Right ventricle myocardium inferior (tissue), 1 donor: ENCODE data around the gene RCCD1. TPM values are rescaled to one million over a fixed set of nuclear protein-coding genes. Genes with fewer than 3 reads are reported as not detected.

ENCODE experiments used
- ATAC-seq: fragments of 200-7000 bp; cut with Tn5 transposase; one replicate; pipeline ENCODE4 v1.9.1; 2020; ENCODE audit warnings: mild to moderate bottlenecking, moderate library complexity
- DNase-seq: peaks from one replicate; pipeline ENCODE4 v3.0.0; 2021; ENCODE audit errors: missing footprints
- intact Hi-C: fragments of 100-400 bp; cut with DNase I; formaldehyde crosslinking; loops from one replicate; pipeline ENCODE4 v1.11.0; 2022
- total RNA-seq: library from RNA; stranded (reverse); fragmentation: NEBNext Ultra II Directional; extraction: Animal tissue kit (Norgen Biotek cat#: 25700); gene quantifications from one replicate; pipeline ENCODE4 v1.2.1, GENCODE V29; 2021
- donor health status: DM: no; HTN: yes; CAD: no; lungs with severe emphysema.

RCCD1 gene
- total RNA-seq, 1 donor from 2014 or later: 9.0 TPM

GRCh38 chr15:90987561-90988141 is 33.0 kb downstream of the RCCD1 start:
- ATAC-seq (no peak), DNase-seq (no peak)
- intact Hi-C loops: no loop called here

- DNase-seq (no peak), ATAC-seq (no peak)
- intact Hi-C loops: no loop called here
Observed at GRCh38 chr15:90988296-90988695, 33.6 kb downstream of the RCCD1 start.

- ATAC-seq (no peak), DNase-seq (no peak)
- intact Hi-C loops: no loop called here
Observed at GRCh38 chr15:90989040-90989768, 34.5 kb downstream of the RCCD1 start.

GRCh38 chr15:90990446-90990845 is 35.8 kb downstream of the RCCD1 start:
- DNase-seq: no peak
- intact Hi-C loops: loop anchor here (5.0 kb wide), 1 partner anchor 33 kb away; no protein-coding TSS in a partner anchor
- ATAC-seq: no peak

- intact Hi-C loops: loop anchor here (5.0 kb wide), 1 partner anchor 34 kb away; no protein-coding TSS in a partner anchor
- DNase-seq (no peak), ATAC-seq (no peak)
Observed at GRCh38 chr15:90991587-90992285, 37.1 kb downstream of the RCCD1 start.

GRCh38 chr15:90994059-90994416 is 39.4 kb downstream of the RCCD1 start:
- intact Hi-C loops: loop anchor here (1.0 to 5.0 kb wide), 2 partner anchors 28 to 37 kb away; partner anchors contain the start of gene VPS33B
- peak; percentile 64 for DNase-seq
- peak; percentile 14 for ATAC-seq

- DNase-seq (peak; percentile 99), ATAC-seq (peak; percentile 100)
- intact Hi-C loops: loop anchor here (1.0 to 5.0 kb wide), 2 partner anchors 28 to 37 kb away; partner anchors contain the start of gene VPS33B
Observed at GRCh38 chr15:90994417-90995311, 40.0 kb downstream of the RCCD1 start, which contains the start of gene PRC1. TSS of gene PRC1 (minus strand) at chr15:90994535. CDS start at chr15:90994417, 118 bp downstream.

GRCh38 chr15:90998737-90999136 is 44.1 kb downstream of the RCCD1 start:
- ATAC-seq: no peak
- no peak for DNase-seq
- intact Hi-C loops: no loop called here

- intact Hi-C loops: no loop called here
- no peak for ATAC-seq
- DNase-seq: no peak
Observed at GRCh38 chr15:91001209-91001608, 46.5 kb downstream of the RCCD1 start.

GRCh38 chr15:91007266-91007665 is 52.6 kb downstream of the RCCD1 start:
- no peak for DNase-seq
- ATAC-seq: no peak
- intact Hi-C loops: no loop called here

Other genes starting within 250 kb of the RCCD1 start
- 26.6 TPM for gene BLM, start 237.5 kb upstream of the RCCD1 start, total RNA-seq
- 51.2 TPM for gene FURIN, start 86.3 kb upstream of the RCCD1 start, total RNA-seq
- 19.3 TPM for gene FES, start 70.4 kb upstream of the RCCD1 start, total RNA-seq
- 133 TPM for gene MAN2A2, start 51.6 kb upstream of the RCCD1 start, total RNA-seq
- gene HDDC3, start 22.3 kb upstream of the RCCD1 start, total RNA-seq: 18.9 TPM
- gene UNC45A, start 19.6 kb upstream of the RCCD1 start, total RNA-seq: 25.8 TPM
- 4.0 TPM for gene PRC1, start 39.7 kb downstream of the RCCD1 start, total RNA-seq
- gene VPS33B, start 67.7 kb downstream of the RCCD1 start, total RNA-seq: 4.2 TPM
- gene SV2B, start 145.4 kb downstream of the RCCD1 start, total RNA-seq: 3.5 TPM